Hepatocyte (in vitro differentiated cells): Measurements from ENCODE around the gene TWF2.

ENCODE experiments used
- EZH2phosphoT487 ChIP-seq: fragments of 200-600 bp; sonication (generic); IDR thresholded peaks from one replicate; pipeline ENCODE4 v1.6.1; 2018; ENCODE audit warnings: antibody characterized with exemption, mild to moderate bottlenecking, low read depth, moderate library complexity; ENCODE audit not compliant: unreplicated experiment, severe bottlenecking
- TF ChIP-seq, protein P1 (sequence below): fragments of 200-600 bp; sonication (generic); IDR thresholded peaks from 2 replicates; pipeline ENCODE4 v1.5.1; 2016; ENCODE audit warnings: antibody characterized with exemption, mild to moderate bottlenecking; ENCODE audit not compliant: poor library complexity

DNA sequence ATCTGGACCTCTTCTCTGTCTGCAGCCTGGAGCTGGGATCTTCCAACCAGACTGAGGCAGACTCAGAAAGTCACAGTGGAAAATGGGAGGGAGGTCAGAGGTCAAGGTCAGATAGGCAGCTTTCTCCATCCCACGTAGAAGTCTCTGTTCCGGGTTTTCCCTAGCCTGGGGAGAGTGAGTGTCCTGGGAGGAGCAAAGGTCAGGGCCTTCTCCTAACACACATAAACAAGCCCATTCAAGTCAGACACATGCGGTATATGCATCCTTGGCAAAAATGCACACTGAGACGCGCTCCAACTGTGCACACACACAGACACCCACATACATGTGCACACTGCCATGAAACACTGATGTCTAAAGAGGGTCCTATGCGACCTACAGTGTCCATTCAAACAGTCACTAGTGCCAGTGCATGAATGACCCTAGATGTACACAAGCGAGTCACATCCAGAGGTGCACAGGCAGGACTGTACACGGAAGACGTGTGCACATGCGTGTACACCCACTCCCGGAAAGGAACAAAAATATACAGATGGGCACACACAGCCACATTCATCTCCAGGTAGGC is 681 bp downstream of the TWF2 start:
- TF ChIP-seq, protein P1, sequence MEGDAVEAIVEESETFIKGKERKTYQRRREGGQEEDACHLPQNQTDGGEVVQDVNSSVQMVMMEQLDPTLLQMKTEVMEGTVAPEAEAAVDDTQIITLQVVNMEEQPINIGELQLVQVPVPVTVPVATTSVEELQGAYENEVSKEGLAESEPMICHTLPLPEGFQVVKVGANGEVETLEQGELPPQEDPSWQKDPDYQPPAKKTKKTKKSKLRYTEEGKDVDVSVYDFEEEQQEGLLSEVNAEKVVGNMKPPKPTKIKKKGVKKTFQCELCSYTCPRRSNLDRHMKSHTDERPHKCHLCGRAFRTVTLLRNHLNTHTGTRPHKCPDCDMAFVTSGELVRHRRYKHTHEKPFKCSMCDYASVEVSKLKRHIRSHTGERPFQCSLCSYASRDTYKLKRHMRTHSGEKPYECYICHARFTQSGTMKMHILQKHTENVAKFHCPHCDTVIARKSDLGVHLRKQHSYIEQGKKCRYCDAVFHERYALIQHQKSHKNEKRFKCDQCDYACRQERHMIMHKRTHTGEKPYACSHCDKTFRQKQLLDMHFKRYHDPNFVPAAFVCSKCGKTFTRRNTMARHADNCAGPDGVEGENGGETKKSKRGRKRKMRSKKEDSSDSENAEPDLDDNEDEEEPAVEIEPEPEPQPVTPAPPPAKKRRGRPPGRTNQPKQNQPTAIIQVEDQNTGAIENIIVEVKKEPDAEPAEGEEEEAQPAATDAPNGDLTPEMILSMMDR: no peak
- no peak for TF ChIP-seq EZH2phosphoT487
